Calu3 (cell line): ENCODE measurements around the gene METTL21A. TPM values are rescaled to one million over a fixed set of nuclear protein-coding genes. Genes with fewer than 3 reads are reported as not detected.
"Not testable (repeated sequence)": the region's sequence is repeated elsewhere in the genome, so short reads cannot be mapped to it uniquely, and the experiment has no call there.

Experiments
- BruUV-seq: library from RNA; stranded (reverse); fragments of 400-500 nt; replicated peaks from 2 replicates; lab custom pipeline; 2021; lab: Mats Ljungman, UMichigan
- CTCF ChIA-PET: fragments of 300-600 bp; sonication (Branson Sonifier 250); formaldehyde crosslinking; loops from one replicate; lab custom pipeline; 2022; ENCODE audit warnings: antibody characterized with exemption; lab: Charles Lee
- DNase-seq: peaks from one replicate; pipeline ENCODE4 v3.0.0; 2022
- H3K27ac Mint-ChIP-seq: one replicate; pipeline ENCODE4 v1.8.0; 2022; ENCODE audit warnings: mixed read lengths; ENCODE audit not compliant: unreplicated experiment
- H3K27me3 Mint-ChIP-seq: one replicate; pipeline ENCODE4 v1.8.0; 2022; ENCODE audit warnings: mixed read lengths; ENCODE audit not compliant: unreplicated experiment
- H3K36me3 Mint-ChIP-seq: one replicate; pipeline ENCODE4 v1.8.0; 2022; ENCODE audit warnings: mild to moderate bottlenecking, moderate library complexity, mixed read lengths; ENCODE audit not compliant: insufficient read depth, unreplicated experiment
- H3K4me1 Mint-ChIP-seq: one replicate; pipeline ENCODE4 v1.8.0; 2022; ENCODE audit warnings: mild to moderate bottlenecking, low read depth, mixed read lengths; ENCODE audit not compliant: unreplicated experiment
- H3K4me3 Mint-ChIP-seq: one replicate; pipeline ENCODE4 v1.8.0; 2022; ENCODE audit warnings: mild to moderate bottlenecking, low read depth, moderate library complexity, mixed read lengths; ENCODE audit not compliant: unreplicated experiment
- H3K9me3 Mint-ChIP-seq: one replicate; pipeline ENCODE4 v1.8.0; 2022; ENCODE audit warnings: low read depth, mixed read lengths; ENCODE audit not compliant: unreplicated experiment
- CTCF ChIP-seq: fragments of 200-600 bp; IDR thresholded peaks from one replicate; pipeline ENCODE4 v1.8.0; 2022; ENCODE audit warnings: antibody characterized with exemption; ENCODE audit not compliant: unreplicated experiment
- intact Hi-C: fragments of 100-400 bp; cut with micrococcal nuclease; formaldehyde crosslinking; loops from one replicate; pipeline ENCODE4 v1.10.0; 2022; ENCODE audit not compliant: unreplicated experiment
- total RNA-seq: library from RNA; stranded (reverse); gene quantifications from 2 replicates; pipeline ENCODE4 v1.2.3, GENCODE V29; 2022

Gene METTL21A
- total RNA-seq, 1 experiment from 2014 or later = 27.6 TPM

- peaks cover 6% of the 10 kb centered on the region for H3K9me3 Mint-ChIP-seq
- CTCF ChIA-PET = no interaction called here
- no peaks in the 10 kb centered on the region for H3K4me1 Mint-ChIP-seq
- no peak for DNase-seq
- intact Hi-C loops = no loop called here
- BruUV-seq = no TSS peak
- no peaks in the 10 kb centered on the region for H3K27me3 Mint-ChIP-seq
- no peaks in the 10 kb centered on the region for H3K36me3 Mint-ChIP-seq
- TF ChIP-seq CTCF = no peak
- H3K27ac Mint-ChIP-seq = no peak overlapping the region
- no peak overlapping the region for H3K4me3 Mint-ChIP-seq
These were observed 15.0 kb upstream of the METTL21A start for GRCh38 chr2:207640160-207640559.

GRCh38 chr2:207639288-207639687 lies 14.1 kb upstream of the METTL21A start:
- CTCF ChIA-PET = interaction anchor here (0.6 kb wide), 1 partner anchor 885 kb away, joined by 3 read pairs; no protein-coding TSS in a partner anchor
- BruUV-seq = not testable (repeated sequence)
- intact Hi-C loops = loop anchor here (10.0 kb wide), 1 partner anchor 396 kb away; no protein-coding TSS in a partner anchor

GRCh38 chr2:207635468-207636200 lies 10.4 kb upstream of the METTL21A start:
- intact Hi-C loops = loop anchor here (10.0 kb wide), 1 partner anchor 399 kb away; no protein-coding TSS in a partner anchor
- peaks cover 21% of the 10 kb centered on the region for H3K4me1 Mint-ChIP-seq
- no peaks in the 10 kb centered on the region for H3K27me3 Mint-ChIP-seq
- H3K27ac Mint-ChIP-seq = no peak overlapping the region
- H3K36me3 Mint-ChIP-seq = peaks cover 6% of the 10 kb centered on the region
- no peaks in the 10 kb centered on the region for H3K9me3 Mint-ChIP-seq
- no peak for TF ChIP-seq CTCF
- CTCF ChIA-PET = interaction anchor here (0.6 kb wide), 1 partner anchor 170 kb away, joined by 8 read pairs; no protein-coding TSS in a partner anchor
- no TSS peak for BruUV-seq
- DNase-seq = no peak
- no peak overlapping the region for H3K4me3 Mint-ChIP-seq

More at GRCh38 chr2:207639288-207639687, 14.1 kb upstream of the METTL21A start:
- not testable (repeated sequence) for H3K27me3 Mint-ChIP-seq, H3K36me3 Mint-ChIP-seq, DNase-seq, H3K4me3 Mint-ChIP-seq, H3K4me1 Mint-ChIP-seq, H3K9me3 Mint-ChIP-seq, H3K27ac Mint-ChIP-seq

GRCh38 chr2:207633686-207634085 lies 8.5 kb upstream of the METTL21A start:
- no peak for TF ChIP-seq CTCF
- BruUV-seq = no TSS peak
- H3K27me3 Mint-ChIP-seq = no peaks in the 10 kb centered on the region
- peaks cover 6% of the 10 kb centered on the region for H3K36me3 Mint-ChIP-seq
- peaks cover 21% of the 10 kb centered on the region for H3K4me1 Mint-ChIP-seq
- intact Hi-C loops = loop anchor here (2.0 to 10.0 kb wide), 2 partner anchors 43 to 401 kb away; no protein-coding TSS in a partner anchor
- no peaks in the 10 kb centered on the region for H3K9me3 Mint-ChIP-seq
- H3K4me3 Mint-ChIP-seq = no peak overlapping the region
- peak overlapping the region; percentile 64 for H3K27ac Mint-ChIP-seq
- CTCF ChIA-PET = interaction anchor here (1.0 to 2.1 kb wide), 7 partner anchors 8 to 100 kb away, joined by 3 to 9 read pairs (median 4); partner anchors contain the start of genes CCNYL1 and METTL21A
- no peak for DNase-seq
